CD4-positive, alpha-beta memory T cell (primary cell): Measurements from ENCODE around the gene RPS27. TPM values are rescaled to one million over a fixed set of nuclear protein-coding genes. Genes with fewer than 3 reads are reported as not detected.

Experiments used
- CTCF ChIA-PET: fragments of 350-600 bp; sonication (Branson Sonifier 250); formaldehyde crosslinking; loops from one replicate; lab custom pipeline; 2021; ENCODE audit warnings: inconsistent platforms; ENCODE audit not compliant: partially characterized antibody; lab: Charles Lee
- POLR2A ChIA-PET: fragments of 350-600 bp; sonication (Branson Sonifier 250); formaldehyde crosslinking; loops from one replicate; lab custom pipeline; 2021; ENCODE audit not compliant: partially characterized antibody; lab: Charles Lee
- DNase-seq, 5 donors: peaks; one replicate each; pipeline versions ENCODE4 v3.0.0 to v3.0.0-alpha.2; 2020 to 2022; ENCODE audit warnings: mixed read lengths in 1 of 5
- H3K27ac ChIP-seq: one replicate; pipeline ENCODE4 v1.7.0; 2013; ENCODE audit warnings: low read depth, low read length
- H3K27me3 ChIP-seq: 2 replicates; pipeline ENCODE4 v1.7.0; 2013; ENCODE audit warnings: mild to moderate bottlenecking, low read length, moderate library complexity; ENCODE audit not compliant: insufficient read depth
- H3K36me3 ChIP-seq: 2 replicates; pipeline ENCODE4 v1.7.0; 2013; ENCODE audit warnings: mild to moderate bottlenecking, low read length, moderate library complexity; ENCODE audit not compliant: insufficient read depth
- H3K4me1 ChIP-seq: 2 replicates; pipeline ENCODE4 v1.7.0; 2013; ENCODE audit warnings: mild to moderate bottlenecking, low read length, moderate library complexity; ENCODE audit not compliant: insufficient read depth
- H3K4me3 ChIP-seq, 2 donors: one replicate each; pipeline ENCODE4 v1.7.0; 2013; ENCODE audit warnings: low read length in 2 of 2, mild to moderate bottlenecking in 1 of 2
- H3K9me3 ChIP-seq, 2 donors: one replicate each; pipeline ENCODE4 v1.7.0; 2013; ENCODE audit warnings: low read length in 2 of 2, control low read depth in 1 of 2; ENCODE audit not compliant: control insufficient read depth in 1 of 2
- H3K27ac Mint-ChIP-seq, 7 donors: one replicate each; pipeline ENCODE4 v1.8.0; 2020 to 2021; ENCODE audit warnings: mixed read lengths in 7 of 7, mild to moderate bottlenecking in 6 of 7, inconsistent platforms in 3 of 7, moderate library complexity in 3 of 7
- H3K27me3 Mint-ChIP-seq, 2 donors: one replicate each; pipeline ENCODE4 v1.8.0; 2020 to 2021; ENCODE audit warnings: mixed read lengths in 2 of 2
- H3K36me3 Mint-ChIP-seq, 2 donors: one replicate each; pipeline ENCODE4 v1.8.0; 2020 to 2021; ENCODE audit warnings: mixed read lengths in 2 of 2, inconsistent platforms in 1 of 2, mild to moderate bottlenecking in 1 of 2
- H3K4me1 Mint-ChIP-seq, 4 donors: one replicate each; pipeline ENCODE4 v1.8.0; 2020 to 2021; ENCODE audit warnings: mixed read lengths in 4 of 4, mild to moderate bottlenecking in 1 of 4
- H3K4me3 Mint-ChIP-seq, 8 donors: one replicate each; pipeline ENCODE4 v1.8.0; 2020 to 2021; ENCODE audit warnings: mixed read lengths in 8 of 8, mild to moderate bottlenecking in 7 of 8, moderate library complexity in 6 of 8, inconsistent platforms in 3 of 8
- H3K9me3 Mint-ChIP-seq, 8 donors: one replicate each; pipeline ENCODE4 v1.8.0; 2020 to 2021; ENCODE audit warnings: mixed read lengths in 8 of 8, mild to moderate bottlenecking in 5 of 8, inconsistent platforms in 3 of 8, moderate library complexity in 1 of 8
- intact Hi-C: fragments of 100-400 bp; cut with micrococcal nuclease; formaldehyde crosslinking; loops from one replicate; pipeline ENCODE4 v1.15.1; 2023
- polyA plus RNA-seq, 2 donors: library from polyadenylated mRNA; unstranded; fragments of 300-500 nt; fragmentation: Illumina TruSeq; gene quantifications; one replicate each; pipeline ENCODE4 v1.2.3, GENCODE V29; 2021
- total RNA-seq, 2 experiments: library from RNA; stranded (reverse); gene quantifications; one replicate each; pipeline ENCODE4 v1.2.3, GENCODE V29; 2021

RPS27 gene
- total and polyA plus RNA-seq, 4 experiments from 2014 or later: 6,785 to 21,324 (median 12,054) TPM

GRCh38 chr1:153945131-153945794 is 45.3 kb upstream of the RPS27 start:
- H3K27ac Mint-ChIP-seq: peak overlapping the region; percentile 96 to 98 (median 98)
- H3K9me3 ChIP-seq: no peaks in the 10 kb centered on the region
- peaks cover 0 to 4% (median 0%) of the 10 kb centered on the region in 8 donors for H3K9me3 Mint-ChIP-seq
- ChIA-PET POLR2A (interaction anchor here (0.5 to 13.0 kb wide), 27 partner anchors 12 to 1133 kb away, joined by 3 to 298 read pairs (median 4); partner anchors contain the start of genes CREB3L4, CRTC2, GATAD2B and INTS3), CTCF (interaction anchor here (0.7 to 4.8 kb wide), 14 partner anchors 12 to 147 kb away, joined by 3 to 69 read pairs (median 12); partner anchors contain the start of genes CREB3L4, CRTC2, GATAD2B and JTB)
- peak overlapping the region; percentile 89 to 99 (median 96) for H3K4me3 Mint-ChIP-seq
- H3K27me3 Mint-ChIP-seq: peaks cover 0 to 4% of the 10 kb centered on the region in 2 donors
- H3K4me3 ChIP-seq: peak overlapping the region; percentile 47 to 72
- peaks cover 27 to 66% of the 10 kb centered on the region in 2 donors for H3K36me3 Mint-ChIP-seq
- peaks cover 35% of the 10 kb centered on the region for H3K4me1 ChIP-seq
- intact Hi-C loops: loop anchor here (1.0 kb wide), 4 partner anchors 13 to 41 kb away; partner anchors contain the start of genes CRTC2, JTB and RAB13
- no peaks in the 10 kb centered on the region for H3K27me3 ChIP-seq
- H3K36me3 ChIP-seq: peaks cover 52% of the 10 kb centered on the region
- H3K27ac ChIP-seq: peak overlapping the region; percentile 83
- peak; percentile 85 to 94 (median 87) for DNase-seq
- H3K4me1 Mint-ChIP-seq: peaks cover 23 to 47% (median 32%) of the 10 kb centered on the region in 4 donors

- intact Hi-C loops: loop anchor here (1.0 kb wide), 7 partner anchors 12 to 149 kb away; partner anchors contain the start of genes CREB3L4, CRTC2, JTB and RAB13
- Histone ChIP-seq H3K4me3 (peak overlapping the region; percentile 47 to 72), H3K36me3 (peaks cover 52% of the 10 kb centered on the region)
Measured at GRCh38 chr1:153945795-153946621, 44.6 kb upstream of the RPS27 start.

GRCh38 chr1:153946622-153947241 is 43.8 kb upstream of the RPS27 start, which contains the start of gene DENND4B:
Gene DENND4B, minus strand, starts transcription at chr1:153946718. Its CDS starts 2,344 bp downstream, at chr1:153944374.
- ChIA-PET CTCF (interaction anchor here (0.6 to 4.8 kb wide), 19 partner anchors 9 to 149 kb away, joined by 3 to 69 read pairs (median 11); partner anchors contain the start of genes CREB3L4, CRTC2, GATAD2B and JTB), POLR2A (interaction anchor here (1.1 to 13.0 kb wide), 16 partner anchors 10 to 275 kb away, joined by 3 to 298 read pairs (median 15); partner anchors contain the start of genes CREB3L4, CRTC2, GATAD2B and JTB)
- H3K27me3 Mint-ChIP-seq: peaks cover 0 to 4% of the 10 kb centered on the region in 2 donors
- H3K27me3 ChIP-seq: no peaks in the 10 kb centered on the region
- intact Hi-C loops: loop anchor here (1.0 kb wide), 3 partner anchors 21 to 149 kb away; partner anchors contain the start of gene CREB3L4
- peak; percentile 69 to 79 (median 74) for DNase-seq
- H3K9me3 Mint-ChIP-seq: peaks cover 0 to 4% (median 0%) of the 10 kb centered on the region in 8 donors
- H3K4me1 ChIP-seq: peaks cover 35% of the 10 kb centered on the region
- H3K9me3 ChIP-seq: no peaks in the 10 kb centered on the region
- peak within 1 kb of the TSS; percentile 89 to 99 (median 96) for H3K4me3 Mint-ChIP-seq
- peaks cover 52% of the 10 kb centered on the region for H3K36me3 ChIP-seq
- H3K4me1 Mint-ChIP-seq: peaks cover 18 to 45% (median 30%) of the 10 kb centered on the region in 4 donors
- peak within 1 kb of the TSS; percentile 83 for H3K27ac ChIP-seq
- H3K4me3 ChIP-seq: peak within 1 kb of the TSS; percentile 47 to 72
- H3K27ac Mint-ChIP-seq: peak within 1 kb of the TSS; percentile 96 to 98 (median 98)
- peaks cover 28 to 70% of the 10 kb centered on the region in 2 donors for H3K36me3 Mint-ChIP-seq

More at GRCh38 chr1:153945795-153946621, 44.6 kb upstream of the RPS27 start:
- H3K4me1 Mint-ChIP-seq: peaks cover 20 to 44% (median 32%) of the 10 kb centered on the region in 4 donors
- peaks cover 0 to 4% (median 0%) of the 10 kb centered on the region in 8 donors for H3K9me3 Mint-ChIP-seq
- peaks cover 35% of the 10 kb centered on the region for H3K4me1 ChIP-seq
- peak; percentile 73 to 79 (median 77) for DNase-seq
- peak overlapping the region; percentile 83 for H3K27ac ChIP-seq
- ChIA-PET CTCF (interaction anchor here (0.6 to 4.8 kb wide), 20 partner anchors 9 to 148 kb away, joined by 3 to 69 read pairs (median 10); partner anchors contain the start of genes CREB3L4, CRTC2, GATAD2B and JTB), POLR2A (interaction anchor here (0.6 to 13.0 kb wide), 19 partner anchors 11 to 1132 kb away, joined by 3 to 298 read pairs (median 11); partner anchors contain the start of genes CREB3L4, CRTC2, GATAD2B and INTS3)
- H3K27me3 ChIP-seq: no peaks in the 10 kb centered on the region
- H3K9me3 ChIP-seq: no peaks in the 10 kb centered on the region
- peak overlapping the region; percentile 89 to 99 (median 96) for H3K4me3 Mint-ChIP-seq
- peaks cover 30 to 68% of the 10 kb centered on the region in 2 donors for H3K36me3 Mint-ChIP-seq
- H3K27me3 Mint-ChIP-seq: peaks cover 0 to 4% of the 10 kb centered on the region in 2 donors
- peak overlapping the region; percentile 96 to 98 (median 98) for H3K27ac Mint-ChIP-seq

GRCh38 chr1:153951183-153951582 is 39.4 kb upstream of the RPS27 start:
- H3K27me3 Mint-ChIP-seq: no peaks in the 10 kb centered on the region
- H3K4me1 Mint-ChIP-seq: peaks cover 12 to 37% (median 24%) of the 10 kb centered on the region in 4 donors
- no peak overlapping the region for H3K4me3 Mint-ChIP-seq
- Histone ChIP-seq H3K36me3 (peaks cover 65% of the 10 kb centered on the region), H3K27me3 (no peaks in the 10 kb centered on the region), H3K4me1 (peaks cover 32% of the 10 kb centered on the region), H3K9me3 (no peaks in the 10 kb centered on the region), H3K4me3 (no peak overlapping the region), H3K27ac (no peak overlapping the region)
- H3K9me3 Mint-ChIP-seq: no peaks in the 10 kb centered on the region
- CTCF ChIA-PET: no interaction called here
- peaks cover 36 to 63% of the 10 kb centered on the region in 2 donors for H3K36me3 Mint-ChIP-seq
- DNase-seq: no peak
- intact Hi-C loops: no loop called here
- POLR2A ChIA-PET: interaction anchor here (0.7 to 1.0 kb wide), 2 partner anchors 11 to 39 kb away, joined by 3 to 4 read pairs; partner anchors contain the start of gene RPS27
- H3K27ac Mint-ChIP-seq: peak overlapping the region in 2 of 7 donors; percentile 26 to 42

GRCh38 chr1:153951801-153952200 is 38.8 kb upstream of the RPS27 start:
- POLR2A ChIA-PET: interaction anchor here (1.0 to 1.5 kb wide), 3 partner anchors 11 to 39 kb away, joined by 3 read pairs; partner anchors contain the start of gene RPS27

More at GRCh38 chr1:153951801-153952200, 38.8 kb upstream of the RPS27 start:
- intact Hi-C loops: no loop called here
- H3K4me1 ChIP-seq: peaks cover 36% of the 10 kb centered on the region
- no peak for DNase-seq
- H3K36me3 Mint-ChIP-seq: peaks cover 36 to 63% of the 10 kb centered on the region in 2 donors
- peak overlapping the region in 3 of 7 donors; percentile 42 to 66 (median 46) for H3K27ac Mint-ChIP-seq
- H3K4me3 Mint-ChIP-seq: no peak overlapping the region
- H3K9me3 ChIP-seq: no peaks in the 10 kb centered on the region
- no peak overlapping the region for H3K4me3 ChIP-seq
- no peaks in the 10 kb centered on the region for H3K9me3 Mint-ChIP-seq
- CTCF ChIA-PET: no interaction called here
- H3K36me3 ChIP-seq: peaks cover 65% of the 10 kb centered on the region
- H3K27me3 ChIP-seq: no peaks in the 10 kb centered on the region
- peaks cover 18 to 43% (median 30%) of the 10 kb centered on the region in 4 donors for H3K4me1 Mint-ChIP-seq
- H3K27ac ChIP-seq: no peak overlapping the region
- no peaks in the 10 kb centered on the region for H3K27me3 Mint-ChIP-seq
